Measurements from ENCODE around the gene ADCK1. TPM values are rescaled to one million over a fixed set of nuclear protein-coding genes. Genes with fewer than 3 reads are reported as not detected.
A peak's percentile ranks its signal among the peaks of the same experiment; 100 is the strongest.
"Not testable (repeated sequence)": the region's sequence is repeated elsewhere in the genome, so short reads cannot be mapped to it uniquely, and the experiment has no call there.

The ADCK1 gene
- total and polyA plus RNA-seq, 9 of the 15 experiments (the other 6 are each of a cell fraction or from before 2014, with no cell fraction given), result 2.8 to 8.9 (median 4.3) TPM

DNA sequence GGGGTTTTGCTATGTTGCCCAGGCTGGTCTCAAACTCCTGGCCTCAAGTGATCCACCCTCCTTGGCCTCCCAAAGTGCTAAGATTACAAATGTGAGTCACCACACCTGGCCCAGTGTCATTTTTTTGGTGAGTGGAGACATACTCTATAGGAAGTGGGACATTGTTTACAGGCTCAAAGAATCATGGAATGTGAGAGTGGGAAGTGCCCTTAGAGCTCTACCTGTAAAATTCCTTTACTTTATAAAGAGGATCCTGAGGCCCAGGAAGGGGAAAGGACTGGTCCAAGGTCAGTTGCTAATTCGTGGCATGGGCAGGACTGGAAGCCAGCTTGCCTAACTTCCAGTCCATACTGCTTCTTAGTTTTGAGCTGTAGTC, 8.7 kb upstream of the ADCK1 start:
- no peak for DNase-seq (ENCODE audit: extremely low read depth in 1 of 4, low spot score in 3 of 4)
- ATAC-seq, result peak; percentile 22; the same call in 1 of the 3 replicates
- CTCF ChIA-PET (ENCODE audit: low intra/inter-chr PET ratio), result no interaction called here
- H3K9me3 ChIP-seq (replicated peaks; ENCODE audit: control insufficient read depth, insufficient read depth, low read depth, low read length), result no peaks in the 10 kb centered on the region
- POLR2A ChIA-PET, result interaction anchor here (1.1 to 1.9 kb wide), 2 partner anchors 9 to 183 kb away, joined by 3 to 5 read pairs; partner anchors contain the start of gene ADCK1
- no peak overlapping the region for H3K4me2 ChIP-seq (ENCODE audit: insufficient read depth, low read length)
- intact Hi-C loops (cut with micrococcal nuclease) (no loop called here), in situ Hi-C loops (cut with MboI) (no loop called here)
- no peak overlapping the region for H3K4me3 ChIP-seq
- no peaks in the 10 kb centered on the region for H3K79me2 ChIP-seq (ENCODE audit: control insufficient read depth, insufficient read depth, low read length)
- no peak overlapping the region; the same call in 1 of the 2 replicates for H2AFZ ChIP-seq (ENCODE audit: low read depth, low read length)
- no peaks in the 10 kb centered on the region for H3K9me1 ChIP-seq (ENCODE audit: control insufficient read depth, insufficient read depth, low read length)
- no peaks in the 10 kb centered on the region; a peak in 2 of 5 replicates for H3K4me1 ChIP-seq (replicated peaks in 1 of 2; ENCODE audit: control insufficient read depth in 2 of 2, insufficient read depth in 2 of 2, low read length in 2 of 2)
- no peak for FAIRE-seq
- H3K9ac ChIP-seq (ENCODE audit: insufficient read depth in 1 of 2, low read depth in 2 of 2, low read length in 2 of 2), result no peak overlapping the region
- no peak overlapping the region for H3K27ac ChIP-seq (ENCODE audit: extremely low read depth, low read depth, low read length)
- no peaks in the 10 kb centered on the region for H3K27me3 ChIP-seq (ENCODE audit: control insufficient read depth in 2 of 2, insufficient read depth in 2 of 2, low read length in 2 of 2)
- 9% methylated on average over 1 of the region's 1 CpG for WGBS (ENCODE audit: insufficient coverage, low coverage, missing lambda C conversion rate)
- no peaks in the 10 kb centered on the region for H4K20me1 ChIP-seq (replicated peaks; ENCODE audit: control insufficient read depth, insufficient read depth, low read length)
- H3K36me3 ChIP-seq (ENCODE audit: control insufficient read depth, insufficient read depth, low read length), result no peaks in the 10 kb centered on the region
- BruUV-seq (replicated peaks), result no TSS peak
- no peak for TF ChIP-seq POLR2B (IDR thresholded peaks at IDR 0.05; ENCODE audit: low read depth, partially characterized antibody)
- TF ChIP-seq CBX3 (IDR thresholded peaks at IDR 0.05; ENCODE audit: borderline replicate concordance in 1 of 2, low read length in 2 of 2), result no peak
- TF ChIP-seq, protein P1, sequence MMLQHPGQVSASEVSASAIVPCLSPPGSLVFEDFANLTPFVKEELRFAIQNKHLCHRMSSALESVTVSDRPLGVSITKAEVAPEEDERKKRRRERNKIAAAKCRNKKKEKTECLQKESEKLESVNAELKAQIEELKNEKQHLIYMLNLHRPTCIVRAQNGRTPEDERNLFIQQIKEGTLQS (IDR thresholded peaks at IDR 0.05), result peak; percentile 49; the same call in 1 of the 2 replicates
- TF ChIP-seq, protein P1 (CRISPR knock-in tag; conservative IDR thresholded peaks at IDR 0.05), result no peak
- 0 out of 2 replicates have a peak, but pooled peaks have one; percentile 6 for TF ChIP-seq CEBPB (tag; IDR thresholded peaks at IDR 0.05)
- TF ChIP-seq ZNF436 (CRISPR knock-in tag; IDR thresholded peaks at IDR 0.05), result no peak

DNA sequence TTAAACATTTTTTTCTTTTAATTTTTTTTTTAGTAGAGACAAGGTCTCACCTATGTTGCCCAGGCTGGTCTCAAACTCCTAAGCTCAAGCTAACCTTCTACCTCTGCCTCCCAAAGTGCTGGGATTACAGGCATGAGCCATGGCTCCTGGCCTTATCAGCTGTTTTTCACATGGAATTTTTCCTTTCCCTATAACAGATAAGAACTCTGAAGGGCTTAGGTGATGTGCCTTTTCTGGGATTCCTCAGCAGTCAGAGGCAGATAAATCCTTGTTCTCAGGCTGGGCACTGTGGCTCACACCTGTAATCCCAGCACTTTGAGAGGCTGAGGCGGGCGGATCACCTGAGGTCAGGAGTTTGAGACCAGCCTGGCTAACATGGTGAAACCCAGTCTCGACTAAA, 6.7 kb upstream of the ADCK1 start:
- CTCF ChIA-PET (ENCODE audit: low intra/inter-chr PET ratio); intact Hi-C loops (cut with micrococcal nuclease); in situ Hi-C loops (cut with MboI); FAIRE-seq; POLR2A ChIA-PET; H3K4me3 ChIP-seq; H3K4me2 ChIP-seq (ENCODE audit: insufficient read depth, low read length); H3K36me3 ChIP-seq (ENCODE audit: control insufficient read depth, insufficient read depth, low read length); H3K27me3 ChIP-seq (ENCODE audit: control insufficient read depth in 2 of 2, insufficient read depth in 2 of 2, low read length in 2 of 2); H3K9me1 ChIP-seq (ENCODE audit: control insufficient read depth, insufficient read depth, low read length); H4K20me1 ChIP-seq (replicated peaks; ENCODE audit: control insufficient read depth, insufficient read depth, low read length); H3K9me3 ChIP-seq (replicated peaks; ENCODE audit: control insufficient read depth, insufficient read depth, low read depth, low read length); ATAC-seq; DNase-seq (ENCODE audit: extremely low read depth in 1 of 4, low spot score in 3 of 4); BruUV-seq (replicated peaks); H3K9ac ChIP-seq (ENCODE audit: insufficient read depth in 1 of 2, low read depth in 2 of 2, low read length in 2 of 2); H3K79me2 ChIP-seq (ENCODE audit: control insufficient read depth, insufficient read depth, low read length); H3K4me1 ChIP-seq (replicated peaks in 1 of 2; ENCODE audit: control insufficient read depth in 2 of 2, insufficient read depth in 2 of 2, low read length in 2 of 2); H3K27ac ChIP-seq (ENCODE audit: extremely low read depth, low read depth, low read length); H2AFZ ChIP-seq (ENCODE audit: low read depth, low read length): not testable (repeated sequence)
- 50% methylated on average over 2 of the region's 3 CpGs for WGBS (ENCODE audit: insufficient coverage, low coverage, missing lambda C conversion rate)

Measured in K562 (cell line).